Right atrium auricular region (tissue), 2 donors: ENCODE data around the gene ZNF57. TPM values are rescaled to one million over a fixed set of nuclear protein-coding genes. Genes with fewer than 3 reads are reported as not detected.
"Not testable (repeated sequence)": the region's sequence is repeated elsewhere in the genome, so short reads cannot be mapped to it uniquely, and the experiment has no call there.

ENCODE experiments used
- DNase-seq: peaks from one replicate; pipeline ENCODE4 v3.0.0-alpha.2; 2019; ENCODE audit warnings: low spot score
- H3K27ac ChIP-seq, 2 donors: fragments of 200-600 bp; sonication (generic); 1 replicate in 1 of 2; 2 replicates in 1 of 2; pipeline ENCODE4 v1.5.1; 2016 to 2019
- H3K27me3 ChIP-seq, 2 donors: fragments of 200-600 bp; sonication (generic); one replicate each; pipeline versions ENCODE4 v1.5.1 to v1.6.0; 2017 to 2019
- H3K36me3 ChIP-seq: fragments of 200-600 bp; sonication (generic); one replicate; pipeline ENCODE4 v1.5.1; 2016
- H3K4me1 ChIP-seq, 2 donors: fragments of 200-600 bp; sonication (generic); one replicate each; pipeline versions ENCODE4 v1.5.1 to v1.6.0; 2017 to 2019
- H3K4me3 ChIP-seq, 2 donors: fragments of 200-600 bp; sonication (generic); 1 replicate in 1 of 2; 2 replicates in 1 of 2; pipeline ENCODE4 v1.5.1; 2017 to 2019; ENCODE audit warnings: mild to moderate bottlenecking in 1 of 2, moderate library complexity in 1 of 2
- H3K9me3 ChIP-seq, 2 donors: fragments of 200-600 bp; sonication (generic); one replicate each; pipeline ENCODE4 v1.5.1; 2019
- CTCF ChIP-seq, 2 donors: fragments of 200-600 bp; sonication (generic); IDR thresholded peaks; one replicate each; pipeline ENCODE4 v1.5.1; 2019; ENCODE audit warnings: antibody characterized with exemption in 2 of 2
- total RNA-seq, 2 donors: library from RNA; depleted of rRNA; stranded (reverse); fragments of >200 nt; gene quantifications; one replicate each; pipeline ENCODE4 v1.1.0, GENCODE V29; 2016

Gene ZNF57
- total RNA-seq, 2 donors from 2014 or later: 1.6 to 1.8 TPM

DNA sequence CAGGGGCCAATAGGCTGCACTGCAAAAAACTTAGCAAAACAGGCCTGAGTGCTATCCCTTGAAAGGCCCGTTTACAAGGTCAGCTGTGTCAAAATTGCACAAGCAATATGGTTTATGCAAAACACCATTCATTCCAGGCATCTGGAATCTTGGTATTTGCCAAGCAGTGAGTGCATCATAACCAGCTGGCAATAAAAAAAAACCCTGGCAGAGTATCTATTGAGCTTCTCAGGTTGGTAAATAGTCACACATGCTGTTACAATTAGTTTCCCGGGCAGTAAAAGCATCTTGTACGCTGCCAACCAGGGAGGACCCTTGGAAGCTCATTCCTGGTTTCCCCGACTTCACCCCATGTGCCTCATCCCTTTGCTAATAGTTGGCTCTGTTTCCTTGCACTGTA, 22.8 kb downstream of the ZNF57 start:
- Histone ChIP-seq H3K27me3 (no peaks in the 10 kb centered on the region), H3K4me1 (peaks cover 0 to 3% of the 10 kb centered on the region in 2 donors), H3K36me3 (peaks cover 4% of the 10 kb centered on the region), H3K4me3 (no peak overlapping the region), H3K27ac (no peak overlapping the region), H3K9me3 (no peaks in the 10 kb centered on the region)
- DNase-seq: no peak
- TF ChIP-seq CTCF (IDR thresholded peaks at IDR 0.05): no peak

DNA sequence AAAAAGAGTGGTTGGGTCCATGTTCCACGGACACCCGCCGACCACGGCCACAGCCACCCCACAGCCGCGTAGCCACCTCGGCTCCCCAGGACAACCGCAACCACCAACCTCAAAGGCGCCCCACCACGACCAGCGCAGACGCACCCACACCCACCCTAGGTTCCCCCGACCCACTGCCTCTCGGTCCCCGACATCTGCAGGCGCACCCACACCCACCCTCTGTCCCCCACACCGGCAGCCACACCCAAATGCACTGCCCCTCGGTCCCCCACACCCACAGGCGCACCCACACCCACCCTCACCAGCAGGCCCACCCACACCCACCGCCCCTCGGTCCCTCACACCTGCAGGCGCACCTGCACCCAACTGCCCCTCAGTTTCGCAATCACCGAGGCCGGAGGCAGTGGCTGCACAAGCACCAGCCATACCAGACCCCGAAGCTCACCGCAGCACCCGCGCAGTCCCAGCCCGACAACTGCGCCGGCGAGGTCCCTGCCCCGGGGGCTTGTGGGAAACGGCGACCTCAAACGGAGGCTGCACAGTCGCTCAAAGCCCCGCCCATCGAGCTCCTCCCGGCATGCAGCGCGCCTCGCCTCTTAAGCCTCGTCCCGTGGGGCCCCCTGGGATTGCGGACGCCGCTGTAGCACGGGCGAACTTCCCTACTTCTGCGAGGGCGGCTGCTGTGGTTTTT, 25.8 kb downstream of the ZNF57 start:
- DNase-seq: no peak
- Histone ChIP-seq H3K36me3 (no peaks in the 10 kb centered on the region), H3K27ac (no peak overlapping the region), H3K27me3 (no peaks in the 10 kb centered on the region), H3K4me1 (peaks cover 0 to 3% of the 10 kb centered on the region in 2 donors), H3K4me3 (no peak overlapping the region), H3K9me3 (peaks cover 0 to 8% of the 10 kb centered on the region in 2 donors)
- TF ChIP-seq CTCF (IDR thresholded peaks at IDR 0.05): no peak

GRCh38 chr19:2927032-2927430, 26.3 kb downstream of the ZNF57 start:
- Histone ChIP-seq H3K9me3 (peaks cover 0 to 14% of the 10 kb centered on the region in 2 donors), H3K36me3 (no peaks in the 10 kb centered on the region), H3K4me3 (no peak overlapping the region), H3K27me3 (no peaks in the 10 kb centered on the region), H3K4me1 (peaks cover 0 to 3% of the 10 kb centered on the region in 2 donors), H3K27ac (no peak overlapping the region)
- TF ChIP-seq CTCF (IDR thresholded peaks at IDR 0.05): no peak
- no peak for DNase-seq

GRCh38 chr19:2933490-2933910, 32.8 kb downstream of the ZNF57 start:
- no peak overlapping the region for H3K4me3 ChIP-seq
- no peak for TF ChIP-seq CTCF (IDR thresholded peaks at IDR 0.05)
- no peaks in the 10 kb centered on the region for H3K27me3 ChIP-seq
- H3K27ac ChIP-seq: no peak overlapping the region
- H3K9me3 ChIP-seq: peaks cover 18 to 50% of the 10 kb centered on the region in 2 donors
- peaks cover 41% of the 10 kb centered on the region for H3K36me3 ChIP-seq
- no peaks in the 10 kb centered on the region for H3K4me1 ChIP-seq
- no peak for DNase-seq

DNA sequence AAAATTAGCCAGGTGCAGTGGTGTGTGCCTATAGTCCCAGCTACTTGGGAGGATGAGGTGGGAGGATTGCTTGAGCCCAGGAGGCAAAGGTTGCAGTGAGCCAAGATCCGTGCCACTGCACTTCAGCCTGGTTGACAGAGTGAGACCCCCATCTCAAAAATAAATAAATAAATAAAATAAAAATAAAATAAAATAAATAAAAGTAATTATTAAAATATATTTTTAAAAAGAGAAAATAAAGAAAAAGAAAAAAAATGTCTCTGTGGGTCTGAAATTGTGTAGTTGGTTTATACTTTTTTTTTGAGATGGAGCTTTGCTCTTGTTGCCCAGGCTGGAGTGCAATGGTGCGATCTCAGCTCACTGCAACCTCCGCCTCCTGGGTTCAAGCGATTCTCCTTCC, 35.1 kb downstream of the ZNF57 start:
- not testable (repeated sequence) for H3K4me3 ChIP-seq, H3K27me3 ChIP-seq, H3K4me1 ChIP-seq, DNase-seq, H3K27ac ChIP-seq
- H3K9me3 ChIP-seq: peaks cover 18 to 45% of the 10 kb centered on the region in 2 donors
- H3K36me3 ChIP-seq: peaks cover 46% of the 10 kb centered on the region

DNA sequence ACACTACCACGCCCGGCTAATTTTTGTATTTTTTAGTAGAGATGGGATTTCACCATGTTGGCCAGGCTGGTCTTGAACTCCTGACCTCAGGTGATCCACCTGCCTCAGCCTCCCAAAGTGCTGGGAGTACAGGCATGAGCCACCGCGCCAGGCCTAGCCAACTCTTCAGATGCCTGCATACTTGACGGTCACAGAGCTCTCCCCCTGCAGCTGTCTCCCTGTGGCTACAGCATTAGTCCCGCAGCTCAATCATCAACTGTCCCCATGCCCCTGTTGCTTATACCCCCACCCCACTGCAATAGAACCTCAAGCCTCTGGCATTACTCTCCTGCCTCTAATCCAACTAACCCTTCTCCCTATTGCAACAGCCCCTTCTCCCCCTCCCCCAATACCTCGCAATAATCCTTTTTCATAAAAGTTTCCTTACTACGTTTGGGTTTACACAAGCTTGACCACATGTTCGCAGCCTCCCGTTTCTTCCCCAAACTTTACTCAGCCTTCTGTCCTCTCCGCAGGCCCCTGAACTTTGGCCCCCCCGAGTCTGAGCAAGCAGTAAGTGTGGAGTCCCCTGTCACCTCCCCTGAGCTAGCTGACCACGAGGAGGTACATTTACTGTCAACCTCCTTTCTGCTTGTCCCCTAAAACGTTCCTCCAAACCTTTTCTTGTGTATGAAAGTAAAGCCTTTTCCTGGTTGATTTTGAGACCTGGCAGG, 42.4 kb downstream of the ZNF57 start:
- no peak for TF ChIP-seq CTCF (IDR thresholded peaks at IDR 0.05)
- Histone ChIP-seq H3K9me3 (no peaks in the 10 kb centered on the region), H3K4me3 (no peak overlapping the region), H3K4me1 (peaks cover 0 to 18% of the 10 kb centered on the region in 2 donors), H3K27me3 (no peaks in the 10 kb centered on the region), H3K36me3 (peaks cover 8% of the 10 kb centered on the region), H3K27ac (no peak overlapping the region)
- no peak for DNase-seq
